PFSK-1 (cell line): Measurements from ENCODE around the gene OTOP2.

Experiments used
- FOXP2 ChIP-seq: optimal IDR thresholded peaks from 2 replicates; pipeline ENCODE3; 2011; ENCODE audit warnings: borderline replicate concordance, control low read depth, inconsistent platforms; ENCODE audit not compliant: insufficient read depth; ENCODE audit errors: extremely low read length, extremely low read depth
- POLR2AphosphoS5 ChIP-seq: IDR thresholded peaks from 2 replicates; pipeline ENCODE4 v1.6.1; 2012; ENCODE audit warnings: low read depth, mild to moderate bottlenecking, control low read depth, low read length, moderate library complexity
- SIN3A ChIP-seq: IDR thresholded peaks from 2 replicates; pipeline ENCODE4 v1.6.1; 2012; ENCODE audit warnings: mild to moderate bottlenecking, low read length, moderate library complexity, borderline replicate concordance; ENCODE audit not compliant: insufficient read depth
- TAF1 ChIP-seq: IDR thresholded peaks from 2 replicates; pipeline ENCODE4 v1.6.1; 2012; ENCODE audit warnings: low read length, control low read depth, borderline replicate concordance; ENCODE audit not compliant: insufficient read depth
- TF ChIP-seq, protein P1 (sequence below), 2 experiments: IDR thresholded peaks; 2 replicates each; pipeline versions ENCODE4 v1.6.1 to v1.8.0; 2011 to 2012; ENCODE audit warnings: low read depth in 2 of 2, low read length in 2 of 2, control low read depth in 1 of 2, inconsistent platforms in 1 of 2, mild to moderate bottlenecking in 1 of 2, moderate library complexity in 1 of 2; ENCODE audit not compliant: insufficient read depth in 1 of 2

Gene OTOP2

DNA sequence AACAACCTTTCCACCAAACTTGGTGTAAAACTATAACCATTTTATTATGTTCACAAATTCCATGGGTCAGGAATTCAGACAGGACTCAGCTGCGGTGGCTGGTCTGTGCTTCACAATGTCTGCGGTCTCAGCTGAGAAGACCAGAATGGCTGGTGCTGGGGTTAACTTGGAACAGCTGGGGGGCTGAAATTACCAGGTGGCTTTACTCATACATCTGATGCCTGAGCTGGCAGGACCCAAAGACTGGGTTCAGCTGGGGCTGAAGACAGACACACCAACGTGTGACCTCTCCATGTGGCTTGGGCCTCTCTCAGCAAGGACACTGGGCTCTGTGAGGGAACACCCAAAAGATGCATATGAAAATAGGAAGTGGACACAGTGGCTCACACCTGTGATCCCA, 54.2 kb downstream of the OTOP2 start:
- TF ChIP-seq TAF1 (no peak), FOXP2 (no peak)

DNA sequence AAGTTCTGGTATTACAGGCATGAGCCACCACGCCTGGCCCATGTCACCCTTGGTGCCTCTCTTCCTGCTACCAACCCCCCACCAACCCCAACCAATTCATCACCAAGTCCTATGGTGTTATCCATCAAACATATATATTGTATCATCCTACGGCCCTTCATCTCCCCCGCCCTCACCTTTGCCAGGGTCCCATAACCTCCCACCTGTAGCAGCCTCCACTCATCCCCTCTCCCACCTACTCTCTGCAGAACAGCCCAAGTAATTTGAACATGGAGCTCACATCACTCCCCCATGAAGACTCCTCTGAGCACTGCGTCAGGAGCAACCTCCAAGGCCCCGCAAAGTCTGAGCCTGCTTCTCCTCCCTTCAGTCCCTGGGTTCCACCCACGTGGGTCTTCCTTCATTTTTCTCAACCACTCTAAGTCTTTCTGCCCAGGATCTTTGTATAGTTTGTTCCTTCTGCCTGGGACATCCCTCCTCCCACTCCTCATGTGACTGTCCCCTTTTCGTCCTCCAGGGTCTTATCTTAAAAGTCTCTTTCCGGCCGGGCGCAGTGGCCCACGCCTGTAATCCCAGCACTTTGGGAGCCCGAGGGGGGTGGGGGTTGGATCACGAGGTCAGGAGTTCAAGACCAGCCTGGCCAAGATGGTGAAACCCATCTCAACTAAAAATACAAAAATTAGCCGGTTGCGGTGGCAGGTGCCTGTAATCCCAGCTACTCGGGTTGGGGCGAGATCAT, 55.5 kb downstream of the OTOP2 start:
- TF ChIP-seq, protein P1, sequence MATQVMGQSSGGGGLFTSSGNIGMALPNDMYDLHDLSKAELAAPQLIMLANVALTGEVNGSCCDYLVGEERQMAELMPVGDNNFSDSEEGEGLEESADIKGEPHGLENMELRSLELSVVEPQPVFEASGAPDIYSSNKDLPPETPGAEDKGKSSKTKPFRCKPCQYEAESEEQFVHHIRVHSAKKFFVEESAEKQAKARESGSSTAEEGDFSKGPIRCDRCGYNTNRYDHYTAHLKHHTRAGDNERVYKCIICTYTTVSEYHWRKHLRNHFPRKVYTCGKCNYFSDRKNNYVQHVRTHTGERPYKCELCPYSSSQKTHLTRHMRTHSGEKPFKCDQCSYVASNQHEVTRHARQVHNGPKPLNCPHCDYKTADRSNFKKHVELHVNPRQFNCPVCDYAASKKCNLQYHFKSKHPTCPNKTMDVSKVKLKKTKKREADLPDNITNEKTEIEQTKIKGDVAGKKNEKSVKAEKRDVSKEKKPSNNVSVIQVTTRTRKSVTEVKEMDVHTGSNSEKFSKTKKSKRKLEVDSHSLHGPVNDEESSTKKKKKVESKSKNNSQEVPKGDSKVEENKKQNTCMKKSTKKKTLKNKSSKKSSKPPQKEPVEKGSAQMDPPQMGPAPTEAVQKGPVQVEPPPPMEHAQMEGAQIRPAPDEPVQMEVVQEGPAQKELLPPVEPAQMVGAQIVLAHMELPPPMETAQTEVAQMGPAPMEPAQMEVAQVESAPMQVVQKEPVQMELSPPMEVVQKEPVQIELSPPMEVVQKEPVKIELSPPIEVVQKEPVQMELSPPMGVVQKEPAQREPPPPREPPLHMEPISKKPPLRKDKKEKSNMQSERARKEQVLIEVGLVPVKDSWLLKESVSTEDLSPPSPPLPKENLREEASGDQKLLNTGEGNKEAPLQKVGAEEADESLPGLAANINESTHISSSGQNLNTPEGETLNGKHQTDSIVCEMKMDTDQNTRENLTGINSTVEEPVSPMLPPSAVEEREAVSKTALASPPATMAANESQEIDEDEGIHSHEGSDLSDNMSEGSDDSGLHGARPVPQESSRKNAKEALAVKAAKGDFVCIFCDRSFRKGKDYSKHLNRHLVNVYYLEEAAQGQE (IDR thresholded peaks at IDR 0.05; ENCODE audit: insufficient read depth in 1 of 2, low read depth in 2 of 2, low read length in 2 of 2): no peak

DNA sequence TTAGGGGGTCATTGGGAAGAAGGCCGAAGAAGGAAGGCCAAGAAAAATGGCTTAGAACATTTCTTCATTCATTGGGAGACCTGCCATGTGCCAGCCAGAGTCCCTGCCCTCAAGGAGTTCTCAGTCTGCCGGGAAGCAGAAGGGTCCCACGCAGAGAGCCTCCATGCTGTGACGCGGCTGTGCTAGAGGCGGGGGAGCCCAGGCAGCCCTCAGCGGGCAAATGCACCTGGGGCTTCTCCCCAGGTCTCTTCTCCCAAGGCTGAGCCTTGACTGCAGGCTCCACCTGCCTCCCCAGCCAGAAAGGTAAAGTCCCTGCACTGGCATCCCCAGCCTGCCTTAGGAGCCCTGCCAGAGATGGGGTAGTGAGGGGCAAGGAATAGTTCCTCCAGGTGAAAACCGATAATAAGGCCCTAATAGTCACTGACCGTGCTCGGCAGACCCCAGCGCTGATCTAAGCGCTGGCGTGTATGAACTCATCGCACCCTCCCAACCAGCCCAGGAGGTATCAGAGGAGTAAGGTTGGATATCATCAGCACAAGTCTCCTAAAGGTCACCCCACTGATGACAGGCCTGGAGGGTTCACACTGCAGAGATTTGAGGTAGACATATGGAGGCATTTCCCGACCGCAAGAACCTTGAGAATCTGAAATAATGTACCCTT, 57.4 kb downstream of the OTOP2 start:
- TF ChIP-seq TAF1: no peak
- TF ChIP-seq, protein P1 (IDR thresholded peaks at IDR 0.05; ENCODE audit: insufficient read depth in 1 of 2, low read depth in 2 of 2, low read length in 2 of 2): no peak
- TF ChIP-seq SIN3A: no peak
- TF ChIP-seq POLR2AphosphoS5: no peak
- TF ChIP-seq FOXP2: no peak

DNA sequence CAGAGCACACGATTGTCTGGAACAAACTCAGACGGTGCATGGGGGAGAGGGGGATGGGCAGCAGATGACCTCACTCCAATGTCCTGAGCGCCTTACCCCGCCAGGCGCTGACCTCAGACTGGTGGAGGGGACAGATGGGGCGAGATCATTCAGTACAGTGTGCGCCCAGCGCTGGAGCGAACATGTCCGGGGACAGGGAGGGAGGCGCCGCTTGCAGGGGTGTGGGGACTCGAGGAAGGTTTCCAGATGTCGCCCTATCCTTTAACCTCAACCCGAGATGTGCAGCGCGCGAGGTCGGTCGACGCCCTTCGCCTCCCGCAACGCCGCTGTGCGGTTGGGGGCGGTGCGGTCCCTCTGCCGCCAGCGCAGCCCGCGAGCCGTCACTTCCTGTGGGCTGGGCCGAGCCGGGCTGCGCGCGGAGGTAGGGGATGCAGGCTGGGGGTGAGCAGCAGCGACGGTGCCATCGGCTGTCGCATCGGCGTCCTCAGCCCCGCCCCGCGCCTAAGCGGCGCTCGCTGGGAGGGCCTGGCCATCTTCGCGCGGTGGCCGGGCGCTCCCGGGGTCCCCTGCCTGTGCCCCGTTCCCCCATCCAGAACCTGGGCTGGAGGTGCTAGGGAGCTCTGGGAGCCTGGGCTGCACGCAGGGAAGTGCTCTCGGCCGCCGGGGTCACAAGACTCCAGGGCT, 58.0 kb downstream of the OTOP2 start:
- TF ChIP-seq TAF1 (peak; percentile 56; the same call in 1 of the 2 replicates), SIN3A (peak; percentile 33; the same call in 1 of the 2 replicates), FOXP2 (peak; percentile 97), POLR2AphosphoS5 (peak; percentile 92)
- TF ChIP-seq, protein P1 (IDR thresholded peaks at IDR 0.05; ENCODE audit: insufficient read depth in 1 of 2, low read depth in 2 of 2, low read length in 2 of 2): peak in 1 of 2 experiments; percentile 23; a peak in 1 of 4 replicates
